Spleen (tissue), 11 donors: ENCODE results near the gene CD48. TPM values are rescaled to one million over a fixed set of nuclear protein-coding genes. Genes with fewer than 3 reads are reported as not detected.
"Not testable (repeated sequence)": the region's sequence is repeated elsewhere in the genome, so short reads cannot be mapped to it uniquely, and the experiment has no call there.

Experiments used
- DNase-seq: peaks from one replicate; pipeline ENCODE4 v3.0.0-alpha.2; 2020
- H3K27ac ChIP-seq, 8 donors: fragments of 200-600 bp; sonication (generic) in 7 of 8; 1 replicate in 4 of 8; 2 replicates in 4 of 8; pipeline versions ENCODE4 v1.5.0 to v1.8.0; 2016 to 2021; ENCODE audit warnings: inconsistent platforms in 4 of 8, mild to moderate bottlenecking in 4 of 8, moderate library complexity in 1 of 8
- H3K27me3 ChIP-seq, 7 donors: fragments of 200-600 bp; sonication (generic) in 6 of 7; replicated peaks in 1 of 7; 1 replicate in 4 of 7; 2 replicates in 3 of 7; pipeline versions ENCODE4 v1.5.0 to v1.8.0; 2016 to 2021; ENCODE audit warnings: inconsistent platforms in 3 of 7, mild to moderate bottlenecking in 1 of 7
- H3K36me3 ChIP-seq, 6 donors: fragments of 200-600 bp; sonication (generic) in 5 of 6; 1 replicate in 4 of 6; 2 replicates in 2 of 6; pipeline versions ENCODE4 v1.5.0 to v1.8.0; 2016 to 2021; ENCODE audit warnings: inconsistent platforms in 2 of 6
- H3K4me1 ChIP-seq, 6 donors: fragments of 200-600 bp; sonication (generic) in 5 of 6; 1 replicate in 3 of 6; 2 replicates in 3 of 6; pipeline versions ENCODE4 v1.5.0 to v1.8.0; 2016 to 2021; ENCODE audit warnings: inconsistent platforms in 3 of 6
- H3K4me3 ChIP-seq, 8 donors: fragments of 200-600 bp; sonication (generic) in 7 of 8; 1 replicate in 4 of 8; 2 replicates in 4 of 8; pipeline versions ENCODE4 v1.5.0 to v1.8.0; 2016 to 2021; ENCODE audit warnings: inconsistent platforms in 4 of 8, mild to moderate bottlenecking in 4 of 8, moderate library complexity in 2 of 8
- H3K9me3 ChIP-seq, 8 donors: fragments of 200-600 bp; sonication (generic) in 7 of 8; 1 replicate in 4 of 8; 2 replicates in 4 of 8; pipeline versions ENCODE4 v1.5.0 to v1.8.0; 2016 to 2021; ENCODE audit warnings: inconsistent platforms in 4 of 8
- CTCF ChIP-seq, 11 experiments: fragments of 200-600 bp in 7 of 11; fragments of 450-650 bp in 4 of 11; sonication (generic) in 4 of 11; IDR thresholded peaks in 8 of 11; conservative IDR thresholded peaks in 3 of 11; 1 replicate in 7 of 11; 2 replicates in 4 of 11; pipeline versions ENCODE4 v1.4.0 to v1.8.0; 2016 to 2021; ENCODE audit warnings: antibody characterized with exemption in 11 of 11, inconsistent platforms in 4 of 11, mild to moderate bottlenecking in 1 of 11
- POLR2A ChIP-seq, 3 donors: fragments of 450-650 bp; IDR thresholded peaks; one replicate each; pipeline ENCODE4 v1.5.1; 2017; ENCODE audit warnings: antibody characterized with exemption in 3 of 3, mild to moderate bottlenecking in 1 of 3
- POLR2AphosphoS5 ChIP-seq, 3 donors: sonication (generic); formaldehyde crosslinking; IDR thresholded peaks; one replicate each; pipeline ENCODE4 v1.5.1; 2017; ENCODE audit warnings: antibody characterized with exemption in 3 of 3
- WGBS, 5 donors: extraction: QIAGEN DNeasy Blood & Tissue Kit in 3 of 5; methylation state at CpG; one replicate each; pipeline versions ENCODE4 v1.1.5 to v1.1.7; 2013 to 2018; 5-methylcytosine and 5-hydroxymethylcytosine counted together
- intact Hi-C: fragments of 100-400 bp; cut with DNase I; formaldehyde crosslinking; loops from one replicate; pipeline ENCODE4 v1.15.0; 2023; ENCODE audit warnings: low total_unique reads
- polyA plus RNA-seq, 3 donors: library from polyadenylated mRNA; stranded (reverse); fragments of 200-250 nt; gene quantifications; one replicate each; pipeline ENCODE4 v1.2.1, GENCODE V29; 2013
- total RNA-seq, 7 donors: library from RNA; depleted of rRNA in 3 of 7; stranded (reverse); fragments of >200 nt in 3 of 7; fragmentation: NEBNext Ultra II Directional in 4 of 7; extraction: Animal tissue kit (Norgen Biotek cat#: 25700) in 4 of 7; gene quantifications; one replicate each; pipeline versions ENCODE4 v1.1.0 to v1.2.1, GENCODE V29; 2016 to 2021
- donor health status: healthy with polysubstance abuse.
- donor health status: DM: no; HTN: no; CAD: no; lungs with moderate emphysema.
- donor health status: DM: no; HTN: no; CAD: no.
- donor health status: Bipolar disorder and iron deficiency.
- donor health status: healthy.
- donor health status: DM: no; HTN: no; CAD: no.
- donor health status: DM: yes; HTN: yes; CAD: no.

CD48 gene
- total and polyA plus RNA-seq, 10 donors, result 150 to 510 (median 248) TPM

- no peak for DNase-seq
Observed at GRCh38 chr1:160702100-160702499, 9.5 kb downstream of the CD48 start.

GRCh38 chr1:160692390-160692789 is 19.2 kb downstream of the CD48 start:
- DNase-seq, result not testable (repeated sequence)

More at GRCh38 chr1:160702100-160702499, 9.5 kb downstream of the CD48 start:
- peaks cover 43 to 82% (median 68%) of the 10 kb centered on the region in 6 donors for H3K4me1 ChIP-seq
- intact Hi-C loops, result no loop called here
- H3K9me3 ChIP-seq, result no peaks in the 10 kb centered on the region
- WGBS, 5 donors, result 70 to 83% (median 78%) methylated on average over 5 of the region's 5 CpGs
- peak overlapping the region in 3 of 8 donors; percentile 32 to 95 (median 92) for H3K27ac ChIP-seq
- H3K27me3 ChIP-seq, result no peaks in the 10 kb centered on the region
- H3K36me3 ChIP-seq, result peaks cover 0 to 29% (median 0%) of the 10 kb centered on the region in 6 donors
- no peak for TF ChIP-seq POLR2AphosphoS5 (IDR thresholded peaks at IDR 0.05)
- no peak for TF ChIP-seq CTCF (IDR thresholded peaks at IDR 0.05 in 8 of 11, conservative IDR thresholded peaks at IDR 0.05 in 3 of 11)
- TF ChIP-seq POLR2A (IDR thresholded peaks at IDR 0.05), result no peak
- H3K4me3 ChIP-seq, result no peak overlapping the region

GRCh38 chr1:160685266-160685665 is 26.4 kb downstream of the CD48 start:
- TF ChIP-seq CTCF (IDR thresholded peaks at IDR 0.05 in 8 of 11, conservative IDR thresholded peaks at IDR 0.05 in 3 of 11) (no peak), POLR2AphosphoS5 (IDR thresholded peaks at IDR 0.05) (no peak), POLR2A (IDR thresholded peaks at IDR 0.05) (no peak)
- Histone ChIP-seq H3K27me3 (no peaks in the 10 kb centered on the region), H3K4me3 (no peak overlapping the region), H3K9me3 (peaks cover 0 to 7% (median 0%) of the 10 kb centered on the region in 8 donors), H3K36me3 (peaks cover 0 to 74% (median 31%) of the 10 kb centered on the region in 6 donors), H3K4me1 (peaks cover 32 to 92% (median 66%) of the 10 kb centered on the region in 6 donors), H3K27ac (peak overlapping the region in 7 of 8 donors; percentile 24 to 83 (median 72))
- DNase-seq, result no peak
- intact Hi-C loops, result no loop called here

More at GRCh38 chr1:160692390-160692789, 19.2 kb downstream of the CD48 start:
- H3K27me3 ChIP-seq, H3K9me3 ChIP-seq, intact Hi-C loops, H3K4me3 ChIP-seq: not testable (repeated sequence)
- Histone ChIP-seq H3K4me1 (peaks cover 5 to 78% (median 27%) of the 10 kb centered on the region in 6 donors), H3K36me3 (peaks cover 0 to 23% (median 3%) of the 10 kb centered on the region in 6 donors), H3K27ac (peak overlapping the region in 1 of 8 donors; percentile 9)
- TF ChIP-seq CTCF (IDR thresholded peaks at IDR 0.05 in 8 of 11, conservative IDR thresholded peaks at IDR 0.05 in 3 of 11), result peak in 5 of 11 experiments; percentile 24 to 39 (median 31)
- 76 to 87% (median 83%) methylated on average over 10 of the region's 10 CpGs for WGBS, 5 donors

- intact Hi-C loops, result loop anchor here (5.0 kb wide), 1 partner anchor 84 kb away; no protein-coding TSS in a partner anchor
- DNase-seq, result no peak
- 38 to 56% (median 53%) methylated on average over 4 of the region's 4 CpGs for WGBS, 5 donors
- H3K27ac ChIP-seq, result peak overlapping the region; percentile 44 to 83 (median 72)
- peaks cover 27 to 76% (median 58%) of the 10 kb centered on the region in 6 donors for H3K4me1 ChIP-seq
- no peaks in the 10 kb centered on the region for H3K27me3 ChIP-seq
- H3K36me3 ChIP-seq, result peaks cover 0 to 78% (median 50%) of the 10 kb centered on the region in 6 donors
- TF ChIP-seq POLR2A (IDR thresholded peaks at IDR 0.05) (no peak), CTCF (IDR thresholded peaks at IDR 0.05 in 8 of 11, conservative IDR thresholded peaks at IDR 0.05 in 3 of 11) (no peak), POLR2AphosphoS5 (IDR thresholded peaks at IDR 0.05) (no peak)
- peak overlapping the region in 1 of 8 donors; percentile 16 for H3K4me3 ChIP-seq
- H3K9me3 ChIP-seq, result peaks cover 0 to 7% (median 0%) of the 10 kb centered on the region in 8 donors
Observed at GRCh38 chr1:160682983-160683865, 28.4 kb downstream of the CD48 start.
